ENCODE measurements around the gene MIA2.

DNA sequence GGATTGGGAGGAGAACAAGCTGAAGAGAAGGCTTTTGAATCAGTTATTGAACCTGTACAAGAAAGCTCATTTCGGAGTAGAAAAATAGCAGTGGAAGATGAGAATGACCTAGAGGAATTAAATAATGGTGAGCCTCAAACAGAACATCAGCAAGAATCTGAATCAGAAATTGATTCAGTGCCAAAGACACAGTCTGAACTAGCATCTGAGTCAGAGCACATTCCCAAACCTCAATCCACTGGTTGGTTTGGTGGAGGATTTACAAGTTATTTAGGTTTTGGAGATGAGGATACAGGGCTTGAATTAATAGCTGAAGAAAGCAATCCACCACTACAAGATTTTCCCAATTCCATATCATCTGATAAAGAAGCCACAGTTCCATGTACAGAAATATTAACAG is 13.5 kb downstream of the MIA2 start:
- TF ChIP-seq EZH2 (IDR thresholded peaks at IDR 0.05; ENCODE audit: borderline replicate concordance) = no peak
- TF ChIP-seq, protein P1, sequence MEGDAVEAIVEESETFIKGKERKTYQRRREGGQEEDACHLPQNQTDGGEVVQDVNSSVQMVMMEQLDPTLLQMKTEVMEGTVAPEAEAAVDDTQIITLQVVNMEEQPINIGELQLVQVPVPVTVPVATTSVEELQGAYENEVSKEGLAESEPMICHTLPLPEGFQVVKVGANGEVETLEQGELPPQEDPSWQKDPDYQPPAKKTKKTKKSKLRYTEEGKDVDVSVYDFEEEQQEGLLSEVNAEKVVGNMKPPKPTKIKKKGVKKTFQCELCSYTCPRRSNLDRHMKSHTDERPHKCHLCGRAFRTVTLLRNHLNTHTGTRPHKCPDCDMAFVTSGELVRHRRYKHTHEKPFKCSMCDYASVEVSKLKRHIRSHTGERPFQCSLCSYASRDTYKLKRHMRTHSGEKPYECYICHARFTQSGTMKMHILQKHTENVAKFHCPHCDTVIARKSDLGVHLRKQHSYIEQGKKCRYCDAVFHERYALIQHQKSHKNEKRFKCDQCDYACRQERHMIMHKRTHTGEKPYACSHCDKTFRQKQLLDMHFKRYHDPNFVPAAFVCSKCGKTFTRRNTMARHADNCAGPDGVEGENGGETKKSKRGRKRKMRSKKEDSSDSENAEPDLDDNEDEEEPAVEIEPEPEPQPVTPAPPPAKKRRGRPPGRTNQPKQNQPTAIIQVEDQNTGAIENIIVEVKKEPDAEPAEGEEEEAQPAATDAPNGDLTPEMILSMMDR (IDR thresholded peaks at IDR 0.05; ENCODE audit: poor library complexity) = no peak
- TF ChIP-seq EZH2phosphoT487 (IDR thresholded peaks at IDR 0.05; ENCODE audit: low read depth, severe bottlenecking, unreplicated experiment) = no peak

All from hepatocyte (in vitro differentiated cells).